HG03095 (cell line): Measurements from ENCODE around the gene FAM193A.
"Not testable (repeated sequence)": the region's sequence is repeated elsewhere in the genome, so short reads cannot be mapped to it uniquely, and the experiment has no call there.

Source experiments
- ATAC-seq: cut with Tn5 transposase; IDR thresholded peaks from one replicate; pipeline ENCODE4 v1.9.1; 2021; ENCODE audit warnings: moderate library complexity; ENCODE audit not compliant: unreplicated experiment

Gene FAM193A

DNA sequence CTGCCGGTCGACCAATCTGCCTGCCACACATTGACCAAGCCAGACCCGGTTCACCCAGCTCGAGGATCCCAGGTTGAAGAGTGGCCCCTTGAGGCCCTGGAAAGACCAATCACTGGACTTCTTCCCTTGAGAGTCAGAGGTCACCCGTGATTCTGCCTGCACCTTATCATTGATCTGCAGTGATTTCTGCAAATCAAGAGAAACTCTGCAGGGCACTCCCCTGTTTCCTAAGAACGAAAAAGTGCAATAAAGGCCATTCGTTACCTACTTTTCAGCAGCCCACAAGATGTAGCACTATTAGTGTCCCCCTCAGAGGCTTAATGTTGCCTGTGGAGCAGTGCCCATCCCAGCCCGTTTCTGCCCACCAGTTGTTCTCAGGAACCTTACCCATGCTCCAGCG, 22.3 kb upstream of the FAM193A start:
- not testable (repeated sequence) for ATAC-seq

DNA sequence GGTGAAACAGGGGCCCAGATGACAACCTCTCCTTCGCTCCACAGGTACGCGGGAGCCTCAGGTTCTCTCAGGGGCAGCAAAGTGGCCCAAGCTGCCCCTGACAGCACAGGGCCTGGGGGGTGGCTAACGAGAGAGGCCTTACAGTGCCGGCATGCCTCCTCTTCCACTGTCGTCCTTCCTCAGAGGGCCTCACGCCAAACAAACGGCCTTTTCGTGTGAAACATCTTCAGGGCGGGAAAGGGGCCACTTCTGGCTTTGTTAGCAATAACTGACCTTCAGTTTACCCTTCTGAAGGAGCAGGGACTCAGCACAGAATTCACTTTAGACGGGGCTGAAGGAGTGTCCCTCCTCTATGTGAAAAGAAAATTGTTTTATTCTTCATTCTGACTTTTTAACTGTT, 21.5 kb upstream of the FAM193A start:
- not testable (repeated sequence) for ATAC-seq

DNA sequence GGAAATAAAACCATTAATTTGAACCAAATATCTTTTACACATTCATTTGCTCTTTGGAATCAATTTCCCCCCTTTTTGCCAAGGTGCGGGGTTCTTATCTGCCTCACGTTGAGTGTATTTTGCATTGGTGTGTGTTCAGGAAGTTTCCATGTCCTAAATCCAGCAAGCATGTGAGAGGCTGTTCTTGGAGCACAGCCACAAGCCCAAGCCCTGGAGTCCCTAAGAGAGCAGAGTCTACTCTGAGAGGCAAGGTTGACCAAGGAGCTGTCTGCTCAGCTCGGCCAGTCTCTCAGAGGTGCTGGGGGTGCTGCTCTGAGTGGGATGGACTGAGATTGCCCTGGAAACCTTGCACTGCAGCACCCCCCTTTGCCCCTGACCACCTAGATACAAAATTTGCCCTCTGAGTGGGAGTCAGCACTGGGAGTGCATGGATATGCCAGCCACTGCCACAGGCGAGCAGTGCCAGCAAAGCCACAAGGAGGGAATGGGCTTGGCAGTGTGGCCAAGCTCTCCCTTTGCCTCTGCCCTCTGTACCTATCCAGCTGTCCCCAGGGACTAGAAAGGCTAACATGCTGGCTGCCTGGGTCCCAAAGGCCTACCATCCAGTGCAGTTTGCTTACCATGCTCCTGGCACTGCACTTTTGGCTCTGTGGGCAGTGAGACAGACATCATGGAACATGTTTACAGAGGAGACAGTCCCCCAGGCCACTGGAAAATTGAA, 20.5 kb upstream of the FAM193A start:
- ATAC-seq: no peak

DNA sequence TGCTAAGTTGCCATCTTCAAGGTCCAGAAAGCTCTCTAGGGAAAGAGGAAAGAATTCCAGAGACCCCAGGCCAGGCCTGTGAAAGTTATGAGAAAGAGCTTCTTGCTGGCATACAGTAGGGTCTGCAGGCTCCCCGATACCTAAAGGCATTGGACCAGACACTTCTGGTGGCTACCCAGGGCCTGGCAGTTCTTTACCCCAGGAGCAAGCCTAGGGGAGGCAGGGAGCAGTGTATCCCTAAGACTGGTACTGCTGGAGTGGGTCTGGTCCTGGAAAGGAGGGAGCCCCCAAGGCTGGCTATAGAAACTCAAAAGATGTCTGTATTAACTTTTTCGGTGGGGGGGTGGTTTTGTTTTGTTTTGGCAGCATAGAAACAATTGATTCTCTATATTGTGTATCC, 19.8 kb upstream of the FAM193A start:
- ATAC-seq: no peak

DNA sequence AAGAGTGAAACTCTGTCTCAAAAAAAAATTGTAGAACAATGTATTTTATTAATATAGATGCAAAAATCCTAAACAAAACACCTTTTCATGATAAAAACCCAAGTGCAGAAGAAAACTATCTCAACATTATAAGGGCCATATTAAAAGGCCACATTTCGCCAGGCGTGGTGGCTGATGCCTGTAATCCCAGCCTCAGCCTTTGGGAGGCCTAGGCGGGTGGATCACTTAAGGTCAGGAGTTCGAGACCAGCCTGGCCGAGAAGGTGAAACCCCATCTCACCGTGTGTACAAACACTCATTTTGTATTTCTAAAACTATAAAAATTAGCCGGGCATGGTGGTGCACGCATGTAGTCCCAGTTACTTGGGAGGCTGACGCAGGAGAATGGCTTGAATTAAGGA, 9.9 kb upstream of the FAM193A start:
- no peak for ATAC-seq

DNA sequence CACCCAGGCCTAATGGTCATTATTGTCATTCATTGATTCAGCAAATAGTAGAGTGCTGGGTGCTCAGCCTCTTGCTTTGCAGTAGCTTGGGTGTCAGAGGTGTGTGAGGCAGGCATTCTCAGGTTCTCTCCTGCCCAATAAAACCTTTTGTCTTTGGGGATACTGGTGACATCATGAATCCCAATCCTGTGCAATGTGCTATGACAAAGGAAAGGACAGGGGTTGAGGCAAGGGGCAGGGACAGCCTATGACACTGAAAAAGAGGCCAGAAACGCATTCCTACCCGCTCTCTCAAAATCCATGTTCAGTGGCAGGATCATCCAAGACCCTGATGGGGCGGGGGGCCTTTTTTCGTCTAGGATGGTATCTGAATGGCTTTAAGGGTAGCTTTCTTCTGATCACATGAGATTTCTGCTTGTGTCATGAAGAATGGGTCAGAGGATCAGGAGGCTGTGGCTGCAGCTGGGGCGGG, 1.5 kb upstream of the FAM193A start:
- no peak for ATAC-seq

DNA sequence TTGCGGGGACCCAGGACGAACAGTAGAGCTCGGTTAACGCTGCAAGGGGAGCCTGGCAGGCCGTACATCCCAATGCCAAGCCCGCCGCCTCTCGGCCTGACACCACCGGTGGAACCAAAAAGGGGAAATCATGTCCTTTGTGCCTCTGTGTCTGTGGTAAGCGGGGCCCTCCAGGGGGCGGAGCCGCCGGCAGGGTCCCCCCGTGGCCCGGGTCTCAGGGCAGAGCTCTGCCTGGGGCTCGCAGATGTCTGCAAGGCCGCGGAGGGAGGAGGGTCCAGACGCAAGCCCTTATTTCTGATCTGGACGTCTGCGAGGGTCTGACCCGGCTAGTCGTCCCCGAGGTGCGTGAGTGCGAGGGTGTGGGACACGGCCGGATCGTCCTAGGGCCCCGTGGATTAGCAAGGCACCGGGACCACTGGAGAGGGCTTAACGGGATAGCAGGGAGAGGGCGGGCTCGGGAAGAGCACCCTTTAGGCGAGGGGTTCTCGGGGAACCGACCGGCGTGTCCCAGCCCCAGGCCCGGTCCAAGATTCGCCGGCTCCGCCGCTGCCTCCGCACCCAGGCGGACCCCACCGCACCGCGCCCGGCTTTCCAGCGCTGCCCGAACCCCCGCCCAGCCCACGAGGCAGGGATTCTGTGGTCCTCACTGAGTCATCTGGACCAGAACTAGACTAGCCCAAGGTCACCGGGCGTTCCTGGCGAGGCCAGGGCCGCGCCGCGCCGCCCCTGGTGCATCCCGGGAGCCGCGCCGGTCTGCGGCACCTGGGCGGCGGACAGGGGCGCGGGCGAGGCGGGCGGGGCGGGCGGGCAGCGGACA, 863 bp upstream of the FAM193A start:
- ATAC-seq: peak; percentile 5

DNA sequence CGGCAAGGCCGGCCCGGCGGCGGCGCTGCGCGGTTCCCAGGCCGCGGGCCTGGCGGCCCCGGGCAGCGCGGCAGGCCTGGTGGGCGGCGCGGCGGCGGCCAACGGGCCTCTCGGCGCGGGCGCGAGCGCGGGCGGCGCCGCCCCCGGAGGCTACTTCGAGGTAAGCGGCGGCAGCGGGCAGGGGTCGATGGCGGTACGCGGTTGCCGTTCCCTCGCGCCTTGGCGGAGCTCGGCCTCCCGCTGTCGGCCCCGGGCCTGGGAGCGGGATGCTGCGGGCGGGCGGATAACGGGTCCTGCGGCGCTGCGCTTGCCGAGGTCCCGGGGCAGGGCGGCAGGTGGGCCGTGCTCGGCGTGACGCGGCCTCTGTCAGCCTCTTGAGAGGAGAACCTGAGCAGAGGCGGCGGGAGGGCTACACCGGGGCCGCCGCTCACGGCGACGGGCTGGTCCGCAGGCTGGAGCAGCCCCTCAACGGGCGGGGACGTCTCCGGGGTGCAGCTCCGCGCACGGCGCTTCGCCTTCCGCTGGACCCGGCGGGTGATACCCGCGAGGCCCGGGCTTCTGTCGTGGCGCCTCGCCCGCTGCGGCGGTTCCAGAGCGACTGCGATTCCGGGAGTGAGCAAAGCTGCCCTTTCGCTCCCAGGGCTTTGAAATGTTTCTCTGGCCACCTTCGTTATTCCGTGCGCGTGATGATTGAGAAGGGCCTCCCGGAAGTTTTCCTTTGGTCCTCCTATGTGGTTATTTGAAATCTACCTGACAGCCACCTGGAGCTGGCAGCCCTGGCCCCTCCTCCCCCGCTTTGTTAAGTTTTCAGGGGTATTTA, 774 bp downstream of the FAM193A start:
- peak; percentile 17 for ATAC-seq

DNA sequence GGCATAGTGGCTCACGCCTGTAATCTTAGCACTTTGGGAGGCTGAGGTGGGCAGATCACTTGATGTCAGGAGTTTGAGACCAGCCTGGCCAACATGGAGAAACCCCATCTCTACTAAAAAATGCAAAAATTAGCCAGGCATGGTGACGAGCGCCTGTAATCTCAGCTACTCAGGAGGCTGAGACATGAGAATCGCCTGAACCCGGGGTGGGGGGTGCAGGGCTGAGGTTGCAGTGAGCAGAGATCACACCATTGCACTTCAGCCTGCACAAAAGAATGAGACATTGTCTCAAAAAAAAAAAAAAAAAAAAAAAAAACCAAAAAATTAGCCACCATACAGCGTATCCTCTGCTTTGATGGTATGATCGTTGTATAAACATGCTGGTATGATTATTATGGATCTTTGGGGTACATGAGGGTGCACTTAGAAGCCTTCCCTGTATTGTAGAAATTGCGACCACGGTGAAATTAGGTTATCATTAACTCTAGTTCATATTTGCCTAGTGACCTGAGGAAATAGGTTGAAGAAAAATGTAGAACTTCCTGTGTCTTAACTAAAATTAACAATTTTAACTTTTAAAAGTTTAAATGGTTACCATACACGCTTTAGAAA, 7.2 kb downstream of the FAM193A start:
- ATAC-seq: not testable (repeated sequence)

DNA sequence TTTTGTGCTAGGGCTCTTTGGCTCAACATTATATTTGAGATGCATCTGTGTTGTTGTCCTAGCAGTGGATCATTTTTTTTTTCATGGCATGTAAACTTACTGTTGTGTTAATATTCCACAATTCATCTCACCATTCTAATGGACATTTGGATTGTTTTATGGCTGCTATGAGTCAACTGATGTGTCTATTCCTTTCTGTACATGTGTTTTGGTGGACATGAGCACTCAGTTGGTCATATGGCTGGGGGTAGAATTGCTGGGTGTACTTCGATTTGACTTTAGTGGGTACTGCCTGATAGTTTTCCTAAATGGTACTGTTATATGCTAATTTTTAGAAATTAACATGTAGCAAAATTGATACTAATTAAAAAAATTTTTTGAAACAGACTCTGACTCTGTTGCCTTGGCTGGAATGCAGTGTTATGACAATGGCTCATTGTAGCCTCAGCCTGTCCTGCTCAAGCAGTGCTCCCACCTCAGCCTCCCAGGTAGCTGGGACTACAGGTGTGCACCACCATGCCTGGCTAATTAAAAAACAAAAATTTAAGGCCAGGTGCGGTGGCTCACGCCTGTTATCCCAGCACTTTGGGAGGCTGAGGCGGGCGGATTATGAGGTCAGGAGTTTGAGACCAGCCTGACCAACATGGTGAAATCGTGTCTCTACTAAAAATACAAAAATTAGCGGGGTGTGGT, 9.0 kb downstream of the FAM193A start:
- no peak for ATAC-seq

DNA sequence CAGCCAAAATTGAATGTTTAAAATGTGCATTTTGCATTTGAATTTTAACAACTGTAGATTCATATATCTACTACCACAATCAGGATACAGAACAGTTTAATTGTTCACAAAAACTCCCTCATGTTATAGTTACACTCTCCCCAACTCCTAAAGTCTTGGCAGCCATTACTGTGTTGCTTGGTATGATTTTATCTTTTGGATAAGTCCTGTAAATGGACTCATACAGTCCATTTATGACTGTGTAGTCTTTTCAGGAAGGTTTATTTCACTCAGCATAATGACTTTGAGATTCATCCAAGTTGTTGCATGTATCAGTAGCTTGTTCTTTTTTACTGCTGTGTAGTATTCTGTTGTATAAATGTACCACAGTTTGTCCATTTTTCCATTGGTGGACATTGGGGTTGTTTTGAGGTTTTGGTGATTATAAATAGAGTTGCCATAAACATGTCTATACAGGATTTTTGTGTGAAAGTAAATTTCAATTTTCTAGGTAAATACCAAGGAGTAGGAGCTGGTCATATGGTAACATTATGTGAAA, 9.9 kb downstream of the FAM193A start:
- no peak for ATAC-seq

DNA sequence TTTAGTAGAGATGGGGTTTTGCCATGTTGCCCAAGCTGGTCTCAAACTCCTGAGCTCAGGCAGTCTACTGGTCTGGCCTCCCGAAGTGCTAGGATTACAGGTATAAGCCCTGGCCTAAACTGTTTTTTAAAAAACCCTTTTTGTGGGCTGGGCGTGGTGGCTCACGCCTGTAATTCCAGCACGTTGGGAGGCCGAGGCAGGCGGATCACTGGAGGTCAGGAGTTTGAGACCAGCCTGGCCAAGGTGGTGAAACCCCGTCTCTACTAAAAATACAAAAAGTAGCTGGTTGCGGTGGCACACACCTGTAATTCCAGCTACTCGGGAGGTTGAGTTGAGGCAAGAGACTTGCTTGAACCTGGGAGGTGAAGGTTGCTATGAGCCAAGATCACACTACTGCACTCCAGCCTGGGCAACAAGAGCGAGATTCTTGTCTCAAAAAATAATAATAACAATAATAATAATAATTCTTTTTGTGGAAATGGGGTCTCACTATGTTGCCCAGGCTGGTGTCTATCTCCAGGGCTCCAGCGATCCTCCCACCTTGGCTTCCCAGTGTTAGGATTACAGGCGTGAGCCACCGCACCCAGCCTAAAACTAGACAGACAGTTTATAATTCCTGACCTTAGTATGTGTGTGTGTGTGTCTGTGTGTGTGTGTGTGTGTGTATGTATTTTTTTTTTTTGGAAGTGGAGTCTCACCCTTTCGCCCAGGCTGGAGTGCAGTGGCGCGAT, 10.7 kb downstream of the FAM193A start:
- not testable (repeated sequence) for ATAC-seq

DNA sequence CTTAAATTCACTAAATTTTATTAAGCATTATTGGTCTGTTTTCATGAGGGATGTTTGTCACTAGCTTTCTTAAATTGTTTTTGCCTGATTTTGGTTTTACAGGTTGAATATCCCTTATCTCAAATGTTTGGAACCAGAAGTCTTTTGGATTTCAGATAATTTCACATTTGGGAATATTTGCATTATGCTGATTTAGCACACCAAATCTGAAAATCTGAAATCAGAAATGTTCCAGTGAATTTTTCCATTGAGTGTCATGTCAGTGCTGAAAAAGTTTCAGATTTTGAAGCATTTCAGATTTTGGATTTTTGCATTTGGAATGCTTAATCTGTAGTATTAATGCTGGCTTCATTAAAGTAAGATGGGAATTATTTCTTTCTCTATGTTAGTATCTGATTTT, 14.7 kb downstream of the FAM193A start:
- no peak for ATAC-seq

DNA sequence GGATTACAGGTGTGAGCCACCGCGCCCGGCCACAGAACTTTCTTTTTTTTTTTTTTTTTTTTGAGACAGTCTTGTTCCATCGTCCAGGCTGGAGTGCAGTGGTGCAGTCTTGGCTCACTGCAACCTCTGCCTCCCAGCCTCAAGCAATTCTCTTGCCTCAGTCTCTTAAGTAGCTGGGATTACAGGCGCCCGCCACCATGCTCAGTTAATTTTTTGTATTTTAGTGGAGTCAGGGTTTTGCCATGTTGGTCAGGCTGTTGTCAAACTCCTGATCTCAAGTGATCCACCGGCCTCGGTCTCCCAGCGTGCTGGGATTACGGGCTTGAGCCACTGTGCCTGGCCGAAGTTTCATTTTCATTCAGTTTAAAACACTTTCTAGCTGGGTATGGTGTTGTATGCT, 16.4 kb downstream of the FAM193A start:
- ATAC-seq: no peak

DNA sequence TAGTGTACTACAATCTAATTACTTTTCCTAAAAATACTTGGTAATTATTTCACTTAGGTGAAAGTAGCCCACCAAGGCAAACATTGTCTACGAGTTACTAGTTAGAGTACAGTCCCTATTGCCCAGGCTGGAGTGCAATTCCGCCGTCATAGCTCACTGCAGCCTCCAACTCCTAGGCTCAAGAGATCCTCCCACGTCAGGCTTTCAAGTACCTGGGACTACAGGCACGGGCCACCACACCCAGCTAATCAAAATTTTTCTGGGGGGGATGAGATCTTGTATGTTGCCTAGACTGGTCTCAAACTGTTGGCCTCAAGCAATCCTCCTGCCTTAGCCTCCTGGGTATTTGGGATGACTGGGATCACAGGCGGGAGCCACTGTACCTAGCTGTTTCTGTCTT, 21.9 kb downstream of the FAM193A start:
- ATAC-seq: no peak

DNA sequence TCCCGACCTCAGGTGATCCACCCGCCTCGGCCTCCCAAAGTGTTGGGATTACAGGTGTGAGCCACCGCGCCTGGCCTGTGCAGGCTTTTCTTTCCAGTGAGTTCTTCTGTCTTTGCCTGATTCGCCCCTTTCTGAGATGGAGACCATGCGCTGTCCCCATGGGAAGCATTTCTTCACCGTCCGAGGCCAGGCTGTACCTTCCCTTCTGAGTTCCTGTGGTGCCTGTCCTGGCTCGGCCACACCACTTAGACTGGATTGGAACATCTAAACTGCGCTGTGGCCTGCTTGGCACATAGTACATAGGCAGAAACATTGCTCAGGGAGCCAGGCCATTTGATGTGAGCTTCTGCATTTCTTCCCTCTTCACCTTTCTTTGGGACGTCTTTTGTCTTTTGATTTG, 23.7 kb downstream of the FAM193A start:
- ATAC-seq: no peak

DNA sequence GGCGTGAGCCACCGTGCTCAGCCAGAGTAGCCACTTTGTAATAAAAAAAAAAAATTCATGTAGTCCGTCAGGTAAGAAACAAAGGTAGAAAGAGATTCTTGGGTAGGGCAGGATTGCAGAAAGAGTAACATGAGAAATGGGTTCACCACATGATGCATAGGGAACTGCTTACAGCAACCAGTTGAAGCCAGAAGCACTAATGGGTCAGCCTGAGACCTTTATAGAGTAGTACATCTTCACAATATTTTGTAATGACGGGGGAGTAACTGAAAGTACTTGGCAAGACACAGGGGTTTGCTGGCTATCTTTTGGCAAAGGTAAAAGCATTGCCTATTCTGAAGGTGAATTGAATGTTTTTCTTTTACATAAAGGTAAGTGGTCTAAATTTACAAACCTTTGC, 29.1 kb downstream of the FAM193A start:
- no peak for ATAC-seq

DNA sequence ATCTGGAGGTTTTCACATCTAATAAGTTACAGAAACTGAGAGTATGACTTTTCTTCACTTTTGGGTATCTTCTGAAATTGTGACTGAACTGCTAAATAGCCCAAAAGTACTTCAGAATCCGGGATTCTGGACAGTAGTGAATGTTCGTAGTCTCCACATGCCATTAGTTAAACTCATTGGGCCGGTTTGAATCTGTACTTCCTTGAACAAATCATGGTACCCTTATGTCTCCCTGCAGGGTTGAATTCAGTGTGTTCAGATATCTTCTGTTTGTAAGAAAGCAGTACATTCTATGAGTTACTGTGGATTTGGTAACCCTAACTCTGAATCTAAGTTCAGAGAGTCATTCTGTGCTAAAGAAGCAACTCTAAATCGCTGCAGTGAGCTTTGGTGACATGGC, 33.6 kb downstream of the FAM193A start:
- ATAC-seq: no peak

DNA sequence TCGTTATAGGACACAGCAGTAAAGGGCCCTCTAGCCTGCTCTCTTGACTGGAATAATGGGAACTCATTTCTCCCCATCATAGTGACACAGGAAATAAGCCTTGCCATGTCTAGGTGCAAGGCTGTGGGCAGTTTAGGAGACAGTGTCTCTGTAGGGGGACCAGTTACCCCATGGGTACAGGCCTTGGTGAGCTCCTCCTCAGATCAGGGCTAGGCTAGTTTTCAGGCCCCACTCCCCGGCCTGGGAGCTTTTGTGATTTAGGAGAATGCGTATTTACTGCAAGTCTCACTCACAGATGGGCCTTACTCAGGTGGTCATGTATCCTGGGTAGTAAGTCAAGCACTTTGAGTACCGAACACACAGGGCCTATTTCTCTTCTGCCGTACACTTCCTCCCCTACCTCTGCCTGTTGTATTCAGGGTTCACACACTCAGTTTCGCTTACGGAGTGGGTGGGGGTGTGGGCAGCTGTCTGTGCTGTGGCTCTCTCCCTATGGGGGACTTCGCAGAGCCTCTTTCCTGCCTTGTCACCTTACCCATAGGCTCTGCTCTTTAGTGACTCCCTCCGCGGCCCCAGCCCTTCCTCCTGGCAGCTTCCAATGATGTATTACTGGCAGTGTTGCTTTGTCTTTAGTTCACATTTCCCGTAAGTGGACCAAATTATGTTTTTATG, 34.2 kb downstream of the FAM193A start:
- ATAC-seq: no peak
